Hypothalamus (tissue), 51 donors: Measurements from ENCODE around the gene CCT5.
"Not testable (repeated sequence)": the region's sequence is repeated elsewhere in the genome, so short reads cannot be mapped to it uniquely, and the experiment has no call there.

Experiments
- DNase-seq, 51 donors: peaks; one replicate each; lab custom pipeline; 2025; lab: John Stamatoyannopoulos, UW

Gene CCT5

GRCh38 chr5:10297646-10298204 is 47.6 kb downstream of the CCT5 start:
- no peak for DNase-seq

GRCh38 chr5:10300246-10300645 is 50.2 kb downstream of the CCT5 start:
- no peak for DNase-seq

GRCh38 chr5:10301266-10301665 is 51.2 kb downstream of the CCT5 start:
- no peak for DNase-seq

- DNase-seq, result peak in 29 of 51 donors; percentile 2 to 67 (median 34)
These were observed 51.9 kb downstream of the CCT5 start for GRCh38 chr5:10301842-10302610.

GRCh38 chr5:10303201-10303600 is 53.1 kb downstream of the CCT5 start:
- DNase-seq, result no peak

- no peak for DNase-seq
These were observed 53.7 kb downstream of the CCT5 start for GRCh38 chr5:10303699-10304170.

- no peak for DNase-seq
These were observed 54.9 kb downstream of the CCT5 start for GRCh38 chr5:10304932-10305331.

GRCh38 chr5:10306114-10306513 is 56.0 kb downstream of the CCT5 start:
- DNase-seq, result no peak

GRCh38 chr5:10306806-10307205 is 56.7 kb downstream of the CCT5 start:
- peak in 1 of 51 donors; percentile 52 for DNase-seq

GRCh38 chr5:10307206-10308148 is 57.4 kb downstream of the CCT5 start, which contains the start of gene CMBL:
Gene CMBL, minus strand, starts transcription at chr5:10307902. Its CDS starts 17,140 bp downstream, at chr5:10290762.
- peak in 34 of 51 donors; percentile 11 to 56 (median 30) for DNase-seq

GRCh38 chr5:10308844-10309243 is 58.8 kb downstream of the CCT5 start:
- no peak for DNase-seq

GRCh38 chr5:10310066-10310779 is 60.1 kb downstream of the CCT5 start:
- DNase-seq, result no peak

GRCh38 chr5:10310835-10311570 is 60.9 kb downstream of the CCT5 start:
- DNase-seq, result not testable (repeated sequence)

- no peak for DNase-seq
These were observed 61.7 kb downstream of the CCT5 start for GRCh38 chr5:10311595-10312425.

GRCh38 chr5:10315201-10315600 is 65.1 kb downstream of the CCT5 start:
- DNase-seq, result peak in 4 of 51 donors; percentile 3 to 37 (median 22)
